IMR-90 (cell line): Measurements from ENCODE around the gene ITGAX. TPM values are rescaled to one million over a fixed set of nuclear protein-coding genes. Genes with fewer than 3 reads are reported as not detected.

Experiments
- ATAC-seq: fragments of 200-7000 bp; cut with Tn5 transposase; 2 replicates; pipeline ENCODE4 v1.9.1; 2020; ENCODE audit warnings: low read depth, mild to moderate bottlenecking, moderate library complexity
- BruUV-seq: library from RNA; stranded (reverse); fragments of 400-500 nt; replicated peaks from 2 replicates; lab custom pipeline; 2021; lab: Mats Ljungman, UMichigan
- CTCF ChIA-PET: fragments of 300-600 bp; formaldehyde crosslinking; extraction: SDS; loops from one replicate; lab custom pipeline; 2021; ENCODE audit warnings: antibody characterized with exemption; lab: Yijun Ruan, JAX
- POLR2A ChIA-PET: fragments of 300-600 bp; sonication (Branson Sonifier 250); formaldehyde crosslinking; loops from one replicate; lab custom pipeline; 2022; ENCODE audit warnings: antibody characterized with exemption; ENCODE audit not compliant: unreplicated experiment; lab: Charles Lee
- DNase-seq: peaks from one replicate; pipeline ENCODE4 v3.0.0; 2013
- H2AFZ ChIP-seq: replicated peaks from 2 replicates; pipeline ENCODE3; 2013; ENCODE audit warnings: low read length, mild to moderate bottlenecking; ENCODE audit not compliant: poor library complexity
- H2AK5ac ChIP-seq: 2 replicates; pipeline ENCODE4 v1.6.1; 2013; ENCODE audit warnings: low read depth, low read length, inconsistent platforms
- H2AK9ac ChIP-seq: replicated peaks from 2 replicates; pipeline ENCODE3; 2013; ENCODE audit warnings: mild to moderate bottlenecking, low read depth, low read length, moderate library complexity; ENCODE audit not compliant: poor library complexity
- H2BK120ac ChIP-seq: 2 replicates; pipeline ENCODE4 v1.6.1; 2013; ENCODE audit warnings: low read depth, low read length, inconsistent platforms
- H2BK15ac ChIP-seq: 3 replicates; pipeline ENCODE4 v1.6.1; 2013; ENCODE audit warnings: low read depth, low read length, inconsistent platforms
- H2BK20ac ChIP-seq: 2 replicates; pipeline ENCODE4 v1.6.1; 2013; ENCODE audit warnings: low read depth, mild to moderate bottlenecking, inconsistent platforms, low read length, moderate library complexity
- H2BK5ac ChIP-seq: 2 replicates; pipeline ENCODE4 v1.6.1; 2013; ENCODE audit warnings: mild to moderate bottlenecking, low read depth, low read length, inconsistent platforms; ENCODE audit not compliant: poor library complexity, severe bottlenecking
- H3K14ac ChIP-seq: replicated peaks from 2 replicates; pipeline ENCODE4 v1.6.1; 2013; ENCODE audit warnings: low read depth, low read length, inconsistent platforms
- H3K18ac ChIP-seq: 2 replicates; pipeline ENCODE4 v1.6.1; 2013; ENCODE audit warnings: low read depth, low read length, control low read depth
- H3K23ac ChIP-seq: 2 replicates; pipeline ENCODE4 v1.6.1; 2013; ENCODE audit warnings: low read depth, low read length, inconsistent platforms
- H3K27ac ChIP-seq: 2 replicates; pipeline ENCODE4 v1.5.1; 2013; ENCODE audit warnings: mild to moderate bottlenecking, control low read depth, low read length; ENCODE audit not compliant: insufficient read depth
- H3K27me3 ChIP-seq: 2 replicates; pipeline ENCODE4 v1.6.1; 2013; ENCODE audit warnings: low read length; ENCODE audit not compliant: control insufficient read depth, insufficient read depth
- H3K36me3 ChIP-seq: 2 replicates; pipeline ENCODE4 v1.6.1; 2013; ENCODE audit warnings: low read length, mixed read lengths; ENCODE audit not compliant: control insufficient read depth, insufficient read depth
- H3K4ac ChIP-seq: 2 replicates; pipeline ENCODE4 v1.6.1; 2013; ENCODE audit warnings: low read depth, low read length, inconsistent platforms
- H3K4me1 ChIP-seq: 2 replicates; pipeline ENCODE4 v1.6.1; 2013; ENCODE audit warnings: low read length, mixed read lengths; ENCODE audit not compliant: control insufficient read depth, insufficient read depth
- H3K4me2 ChIP-seq: 2 replicates; pipeline ENCODE4 v1.6.1; 2013; ENCODE audit warnings: low read depth, mild to moderate bottlenecking, control low read depth, low read length, moderate library complexity
- H3K4me3 ChIP-seq: 2 replicates; pipeline ENCODE4 v1.5.1; 2013; ENCODE audit warnings: low read depth, mild to moderate bottlenecking, control low read depth, low read length, moderate library complexity; ENCODE audit not compliant: insufficient read depth
- H3K56ac ChIP-seq: 2 replicates; pipeline ENCODE4 v1.6.1; 2013; ENCODE audit warnings: low read length, inconsistent platforms; ENCODE audit not compliant: insufficient read depth; ENCODE audit errors: extremely low read depth
- H3K79me1 ChIP-seq, 2 experiments: 2 replicates each; pipeline ENCODE4 v1.6.1; 2013; ENCODE audit warnings: low read length in 2 of 2, inconsistent platforms in 1 of 2, low read depth in 1 of 2
- H3K9ac ChIP-seq: 2 replicates; pipeline ENCODE4 v1.6.1; 2013; ENCODE audit warnings: low read depth, low read length, control low read depth
- H3K9me1 ChIP-seq: 2 replicates; pipeline ENCODE4 v1.6.1; 2013; ENCODE audit warnings: low read length, inconsistent platforms; ENCODE audit not compliant: insufficient read depth
- H3K9me3 ChIP-seq: 2 replicates; pipeline ENCODE4 v1.6.1; 2013; ENCODE audit warnings: low read length; ENCODE audit not compliant: control insufficient read depth, insufficient read depth
- H4K20me1 ChIP-seq: 2 replicates; pipeline ENCODE4 v1.6.1; 2013; ENCODE audit warnings: low read length, inconsistent platforms; ENCODE audit not compliant: insufficient read depth
- H4K5ac ChIP-seq: 2 replicates; pipeline ENCODE4 v1.6.1; 2013; ENCODE audit warnings: mild to moderate bottlenecking, low read depth, low read length, control low read depth
- H4K8ac ChIP-seq, 2 experiments: 2 replicates each; pipeline ENCODE4 v1.6.1; 2013; ENCODE audit warnings: low read depth in 2 of 2, low read length in 2 of 2, control low read depth in 1 of 2, inconsistent platforms in 1 of 2
- H4K91ac ChIP-seq: 2 replicates; pipeline ENCODE4 v1.6.1; 2013; ENCODE audit warnings: low read depth, low read length, inconsistent platforms; ENCODE audit not compliant: insufficient read depth
- CEBPB ChIP-seq: IDR thresholded peaks from 2 replicates; pipeline ENCODE4 v1.6.1; 2012; ENCODE audit warnings: low read depth, low read length, improper control_type of control experiment
- FOS ChIP-seq: fragments of 150-350 bp; IDR thresholded peaks from 2 replicates; pipeline ENCODE4 v1.6.1; 2016; ENCODE audit warnings: low read depth, low read length
- MAFK ChIP-seq: IDR thresholded peaks from 2 replicates; pipeline ENCODE4 v1.6.1; 2012; ENCODE audit warnings: low read depth, low read length, improper control_type of control experiment
- MXI1 ChIP-seq: IDR thresholded peaks from 2 replicates; pipeline ENCODE4 v1.6.1; 2012; ENCODE audit warnings: low read depth, mild to moderate bottlenecking, low read length, moderate library complexity, borderline replicate concordance
- NFE2L2 ChIP-seq: fragments of 150-350 bp; IDR thresholded peaks from 2 replicates; pipeline ENCODE4 v1.6.1; 2016; ENCODE audit warnings: low read depth, mild to moderate bottlenecking, low read length
- SMC3 ChIP-seq: fragments of 150-350 bp; IDR thresholded peaks from 2 replicates; pipeline ENCODE4 v1.6.1; 2016; ENCODE audit warnings: low read depth, mild to moderate bottlenecking, antibody characterized with exemption, low read length, moderate library complexity
- WGBS, 2 experiments: methylation state at CpG; one replicate each; pipeline versions ENCODE4 v1.1.5 to v1.1.7; 2013; ENCODE audit warnings: missing lambda C conversion rate in 2 of 2; ENCODE audit not compliant: insufficient read length in 1 of 2; ENCODE audit errors: extremely low coverage in 2 of 2; 5-methylcytosine and 5-hydroxymethylcytosine counted together
- dilution Hi-C: fragments of 300-500 bp; cut with HindIII; formaldehyde crosslinking; loops from one replicate; pipeline ENCODE4 v1.14.3; 2018; ENCODE audit warnings: low sequenced_read_pairs; ENCODE audit not compliant: unreplicated experiment
- in situ Hi-C: fragments of 300-500 bp; cut with MboI; formaldehyde crosslinking; loops from 3 replicates; pipeline ENCODE4 v1.14.3; 2019; ENCODE audit warnings: low sequenced_read_pairs, inconsistent platforms, mixed read lengths
- intact Hi-C: fragments of 100-400 bp; cut with micrococcal nuclease; formaldehyde crosslinking; loops from 2 replicates; pipeline ENCODE4 v1.10.0; 2022
- polyA plus RNA-seq, 3 experiments: library from polyadenylated mRNA; depleted of rRNA; stranded (reverse); fragments of >200 nt; gene quantifications; 2 replicates each; pipeline ENCODE4 v1.2.3, GENCODE V29; 2012; ENCODE audit warnings: low replicate concordance in 1 of 3
- total RNA-seq: library from RNA; depleted of rRNA; stranded (reverse); fragments of >200 nt; gene quantifications from 2 replicates; pipeline ENCODE4 v1.2.3, GENCODE V29; 2012
- TF ChIP-seq, protein P1 (sequence below): fragments of 150-350 bp; IDR thresholded peaks from 2 replicates; pipeline ENCODE4 v1.6.1; 2016; ENCODE audit warnings: low read depth, mild to moderate bottlenecking, low read length, moderate library complexity, borderline replicate concordance
- TF ChIP-seq, protein P2 (sequence below): fragments of 150-350 bp; IDR thresholded peaks from 2 replicates; pipeline ENCODE4 v1.6.1; 2017; ENCODE audit warnings: mild to moderate bottlenecking, antibody characterized with exemption, low read length, low read depth
- TF ChIP-seq, protein P3 (sequence below): conservative IDR thresholded peaks from 2 replicates; pipeline ENCODE4 v1.5.1; 2012; ENCODE audit warnings: mild to moderate bottlenecking, low read depth, low read length, improper control_type of control experiment

The ITGAX gene
- total and polyA plus RNA-seq, 2 of the 4 experiments (the other 2 are of a cell fraction) = 0.09 to 0.18 TPM

DNA sequence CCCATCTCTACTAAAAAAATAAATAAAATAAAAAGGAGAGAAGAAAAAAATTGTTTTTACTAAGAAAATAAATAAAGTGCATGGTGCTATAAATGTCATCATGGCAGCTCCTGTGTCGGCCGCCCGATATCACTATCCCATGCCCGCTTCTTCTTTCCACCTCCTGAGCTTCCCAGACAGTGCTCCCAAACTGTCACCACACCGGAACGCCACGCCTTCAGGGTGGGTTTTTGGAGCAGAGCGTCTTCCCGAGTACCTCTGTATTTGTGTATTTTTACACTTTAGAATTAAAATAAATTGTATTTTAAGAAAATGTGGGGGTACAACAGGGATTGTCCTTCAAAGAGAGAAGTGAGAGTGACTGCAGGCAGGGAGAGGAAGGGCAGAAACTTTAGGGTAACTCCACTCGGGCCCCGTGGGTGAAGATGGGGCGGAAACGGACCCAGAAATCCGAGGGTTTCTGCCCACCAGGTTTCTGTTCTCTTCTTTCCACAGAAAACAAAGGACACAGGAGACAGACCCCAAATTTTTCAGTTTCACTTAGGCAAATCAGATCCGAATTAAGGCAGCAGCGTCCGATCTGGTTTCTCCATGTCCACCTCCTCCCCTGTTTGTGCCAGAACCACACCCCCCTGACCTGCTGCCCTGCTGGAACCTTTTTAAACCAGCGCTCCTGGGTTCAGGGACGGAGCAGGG lies 3.6 kb upstream of the ITGAX start:
- no peak overlapping the region for H2BK20ac ChIP-seq
- H2AK5ac ChIP-seq = no peak overlapping the region
- H2BK15ac ChIP-seq = no peak overlapping the region
- H3K36me3 ChIP-seq = no peaks in the 10 kb centered on the region
- H3K4me2 ChIP-seq = no peak overlapping the region
- POLR2A ChIA-PET = no interaction called here
- no peaks in the 10 kb centered on the region for H3K9me1 ChIP-seq
- no peak overlapping the region for H4K5ac ChIP-seq
- no peak for ATAC-seq
- H2BK120ac ChIP-seq = no peak overlapping the region
- no peaks in the 10 kb centered on the region for H3K27me3 ChIP-seq
- H3K9ac ChIP-seq = no peak overlapping the region
- no peak overlapping the region for H3K14ac ChIP-seq
- TF ChIP-seq MXI1 (no peak), NFE2L2 (no peak), SMC3 (no peak), MAFK (no peak), FOS (no peak), CEBPB (no peak)
- TF ChIP-seq, protein P1, sequence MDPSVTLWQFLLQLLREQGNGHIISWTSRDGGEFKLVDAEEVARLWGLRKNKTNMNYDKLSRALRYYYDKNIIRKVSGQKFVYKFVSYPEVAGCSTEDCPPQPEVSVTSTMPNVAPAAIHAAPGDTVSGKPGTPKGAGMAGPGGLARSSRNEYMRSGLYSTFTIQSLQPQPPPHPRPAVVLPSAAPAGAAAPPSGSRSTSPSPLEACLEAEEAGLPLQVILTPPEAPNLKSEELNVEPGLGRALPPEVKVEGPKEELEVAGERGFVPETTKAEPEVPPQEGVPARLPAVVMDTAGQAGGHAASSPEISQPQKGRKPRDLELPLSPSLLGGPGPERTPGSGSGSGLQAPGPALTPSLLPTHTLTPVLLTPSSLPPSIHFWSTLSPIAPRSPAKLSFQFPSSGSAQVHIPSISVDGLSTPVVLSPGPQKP = no peak
- TF ChIP-seq, protein P2, sequence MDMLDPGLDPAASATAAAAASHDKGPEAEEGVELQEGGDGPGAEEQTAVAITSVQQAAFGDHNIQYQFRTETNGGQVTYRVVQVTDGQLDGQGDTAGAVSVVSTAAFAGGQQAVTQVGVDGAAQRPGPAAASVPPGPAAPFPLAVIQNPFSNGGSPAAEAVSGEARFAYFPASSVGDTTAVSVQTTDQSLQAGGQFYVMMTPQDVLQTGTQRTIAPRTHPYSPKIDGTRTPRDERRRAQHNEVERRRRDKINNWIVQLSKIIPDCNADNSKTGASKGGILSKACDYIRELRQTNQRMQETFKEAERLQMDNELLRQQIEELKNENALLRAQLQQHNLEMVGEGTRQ = no peak
- TF ChIP-seq, protein P3, sequence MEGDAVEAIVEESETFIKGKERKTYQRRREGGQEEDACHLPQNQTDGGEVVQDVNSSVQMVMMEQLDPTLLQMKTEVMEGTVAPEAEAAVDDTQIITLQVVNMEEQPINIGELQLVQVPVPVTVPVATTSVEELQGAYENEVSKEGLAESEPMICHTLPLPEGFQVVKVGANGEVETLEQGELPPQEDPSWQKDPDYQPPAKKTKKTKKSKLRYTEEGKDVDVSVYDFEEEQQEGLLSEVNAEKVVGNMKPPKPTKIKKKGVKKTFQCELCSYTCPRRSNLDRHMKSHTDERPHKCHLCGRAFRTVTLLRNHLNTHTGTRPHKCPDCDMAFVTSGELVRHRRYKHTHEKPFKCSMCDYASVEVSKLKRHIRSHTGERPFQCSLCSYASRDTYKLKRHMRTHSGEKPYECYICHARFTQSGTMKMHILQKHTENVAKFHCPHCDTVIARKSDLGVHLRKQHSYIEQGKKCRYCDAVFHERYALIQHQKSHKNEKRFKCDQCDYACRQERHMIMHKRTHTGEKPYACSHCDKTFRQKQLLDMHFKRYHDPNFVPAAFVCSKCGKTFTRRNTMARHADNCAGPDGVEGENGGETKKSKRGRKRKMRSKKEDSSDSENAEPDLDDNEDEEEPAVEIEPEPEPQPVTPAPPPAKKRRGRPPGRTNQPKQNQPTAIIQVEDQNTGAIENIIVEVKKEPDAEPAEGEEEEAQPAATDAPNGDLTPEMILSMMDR = no peak
- H3K56ac ChIP-seq = no peak overlapping the region
- no peak overlapping the region for H4K8ac ChIP-seq
- intact Hi-C loops = no loop called here
- no peaks in the 10 kb centered on the region for H4K20me1 ChIP-seq
- CTCF ChIA-PET = no interaction called here
- no TSS peak for BruUV-seq
- no peaks in the 10 kb centered on the region for H3K79me1 ChIP-seq
- in situ Hi-C loops = no loop called here
- WGBS, 2 experiments = 46% methylated on average over 5 of the region's 19 CpGs; no CpG with 5 or more reads in 1 of the 2 experiments
- no peaks in the 10 kb centered on the region for H3K4me1 ChIP-seq
- no peak overlapping the region for H3K18ac ChIP-seq
- H2BK5ac ChIP-seq = no peak overlapping the region
- no peak for DNase-seq
- H4K91ac ChIP-seq = no peak overlapping the region
- no peak overlapping the region for H3K27ac ChIP-seq
- H3K23ac ChIP-seq = no peak overlapping the region
- H3K4ac ChIP-seq = no peak overlapping the region
- H2AFZ ChIP-seq = no peak overlapping the region
- no peak overlapping the region for H2AK9ac ChIP-seq
- dilution Hi-C loops = no loop called here
- no peaks in the 10 kb centered on the region for H3K9me3 ChIP-seq
- H3K4me3 ChIP-seq = no peak overlapping the region
